ENCODE results near the gene PDE6C. TPM values are rescaled to one million over a fixed set of nuclear protein-coding genes. Genes with fewer than 3 reads are reported as not detected.

Gene PDE6C
- total RNA-seq, 1 experiment from 2014 or later = not detected

DNA sequence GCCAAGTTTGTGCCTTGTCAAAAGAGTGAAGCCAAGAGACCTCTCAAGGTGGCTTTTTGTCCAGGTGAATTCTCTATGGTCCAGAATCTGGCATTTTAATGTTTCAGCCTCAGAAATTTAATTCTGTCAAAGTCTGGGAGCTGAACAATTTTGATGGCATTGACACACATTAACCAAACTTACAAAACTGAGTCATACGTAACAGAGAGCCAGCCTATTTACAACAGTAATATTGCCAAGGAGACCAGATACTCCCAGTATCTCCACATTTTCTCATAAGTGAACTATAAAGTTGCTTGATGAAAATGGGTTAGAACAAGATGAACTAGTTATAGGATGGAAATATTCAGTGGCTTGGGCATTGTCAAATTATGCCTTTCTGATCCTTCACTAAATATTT lies 43.8 kb downstream of the PDE6C start:
- H3K27me3 ChIP-seq (ENCODE audit: insufficient read depth, low read length) = no peaks in the 10 kb centered on the region
- H3K4me2 ChIP-seq (ENCODE audit: insufficient read depth, insufficient read length, low read length) = no peak overlapping the region
- H3K23me2 ChIP-seq (ENCODE audit: insufficient read length, low read depth, low read length, poor library complexity, severe bottlenecking) = no peaks in the 10 kb centered on the region
- no peak overlapping the region for H4K8ac ChIP-seq (replicated peaks; ENCODE audit: insufficient read length, low read depth, low read length)
- no peak overlapping the region for H2BK5ac ChIP-seq (ENCODE audit: insufficient read length, low read length)
- Mint-ChIP-seq H3K9me3 (no peaks in the 10 kb centered on the region), H3K27ac (no peak overlapping the region), H3K36me3 (ENCODE audit: insufficient read depth in 1 of 3, low read depth in 3 of 3) (no peaks in the 10 kb centered on the region), H3K4me1 (peaks cover 0 to 6% of the 10 kb centered on the region in 2 experiments; a peak in 2 of 4 replicates), H3K4me3 (no peak overlapping the region), H3K27me3 (ENCODE audit: low read depth) (peaks cover 4% of the 10 kb centered on the region; the same call in 1 of the 2 replicates)
- no CpG with 5 or more reads among the region's 1 CpG for WGBS (ENCODE audit: extremely low coverage, insufficient read length, low lambda C conversion rate)
- no peak overlapping the region for H2AFZ ChIP-seq (ENCODE audit: low read length)
- no peaks in the 10 kb centered on the region for H3K9me3 ChIP-seq (ENCODE audit: control insufficient read depth, low read depth, low read length)
- no peak overlapping the region for H2BK20ac ChIP-seq (ENCODE audit: low read depth, low read length, poor library complexity, severe bottlenecking)
- H4K91ac ChIP-seq (ENCODE audit: insufficient read length, low read depth, low read length) = no peak overlapping the region
- H3K4me1 ChIP-seq (ENCODE audit: insufficient read depth, low read length) = 0 out of 2 replicates have a peak, but pooled peaks cover 4% of the 10 kb centered on the region
- H3K23ac ChIP-seq (ENCODE audit: insufficient read length, low read depth, low read length) = no peak overlapping the region
- H3K79me1 ChIP-seq (ENCODE audit: insufficient read depth, low read depth, low read length, poor library complexity, severe bottlenecking) = no peaks in the 10 kb centered on the region
- no peak overlapping the region for H3K4ac ChIP-seq (ENCODE audit: low read depth, low read length)
- no peaks in the 10 kb centered on the region for H4K20me1 ChIP-seq (ENCODE audit: control insufficient read depth, insufficient read depth, insufficient read length)
- H3K18ac ChIP-seq (ENCODE audit: insufficient read length, low read depth, low read length) = no peak overlapping the region
- no peak overlapping the region for H3K56ac ChIP-seq (ENCODE audit: insufficient read length, low read depth, low read length)
- TF ChIP-seq, protein P1, sequence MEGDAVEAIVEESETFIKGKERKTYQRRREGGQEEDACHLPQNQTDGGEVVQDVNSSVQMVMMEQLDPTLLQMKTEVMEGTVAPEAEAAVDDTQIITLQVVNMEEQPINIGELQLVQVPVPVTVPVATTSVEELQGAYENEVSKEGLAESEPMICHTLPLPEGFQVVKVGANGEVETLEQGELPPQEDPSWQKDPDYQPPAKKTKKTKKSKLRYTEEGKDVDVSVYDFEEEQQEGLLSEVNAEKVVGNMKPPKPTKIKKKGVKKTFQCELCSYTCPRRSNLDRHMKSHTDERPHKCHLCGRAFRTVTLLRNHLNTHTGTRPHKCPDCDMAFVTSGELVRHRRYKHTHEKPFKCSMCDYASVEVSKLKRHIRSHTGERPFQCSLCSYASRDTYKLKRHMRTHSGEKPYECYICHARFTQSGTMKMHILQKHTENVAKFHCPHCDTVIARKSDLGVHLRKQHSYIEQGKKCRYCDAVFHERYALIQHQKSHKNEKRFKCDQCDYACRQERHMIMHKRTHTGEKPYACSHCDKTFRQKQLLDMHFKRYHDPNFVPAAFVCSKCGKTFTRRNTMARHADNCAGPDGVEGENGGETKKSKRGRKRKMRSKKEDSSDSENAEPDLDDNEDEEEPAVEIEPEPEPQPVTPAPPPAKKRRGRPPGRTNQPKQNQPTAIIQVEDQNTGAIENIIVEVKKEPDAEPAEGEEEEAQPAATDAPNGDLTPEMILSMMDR (conservative IDR thresholded peaks at IDR 0.05) = no peak
- H3K27ac ChIP-seq (ENCODE audit: insufficient read length, low read depth, low read length) = no peak overlapping the region
- no peak for DNase-seq
- H2AK5ac ChIP-seq (ENCODE audit: insufficient read length, low read length) = no peak overlapping the region
- no peak overlapping the region for H3K14ac ChIP-seq (ENCODE audit: insufficient read depth, low read length)
- no peak overlapping the region for H3T11ph ChIP-seq (ENCODE audit: low read length)
- no peak overlapping the region for H2BK15ac ChIP-seq (ENCODE audit: low read depth, low read length)
- H3K79me2 ChIP-seq (ENCODE audit: insufficient read depth, low read length) = no peaks in the 10 kb centered on the region
- no peak overlapping the region for H2BK12ac ChIP-seq (ENCODE audit: insufficient read length, low read depth, low read length)
- no peak overlapping the region for H3K9ac ChIP-seq (ENCODE audit: extremely low read depth, insufficient read length, low read length)
- no peak overlapping the region for H2BK120ac ChIP-seq (ENCODE audit: low read depth, low read length, poor library complexity, severe bottlenecking)
- H4K5ac ChIP-seq (ENCODE audit: insufficient read length, low read depth, low read length) = no peak overlapping the region

Data from H9 (cell line).